ENCODE data around the gene ZNF620.

The ZNF620 gene

GRCh38 chr3:40463579-40463978 lies 42.3 kb upstream of the ZNF620 start:
- no peak overlapping the region for H3K4me3 ChIP-seq (ENCODE audit: low read length)
- TF ChIP-seq CTCF (conservative IDR thresholded peaks at IDR 0.05; ENCODE audit: low read depth, low read length): no peak
- DNase-seq (ENCODE audit: low read depth): no peak

DNA sequence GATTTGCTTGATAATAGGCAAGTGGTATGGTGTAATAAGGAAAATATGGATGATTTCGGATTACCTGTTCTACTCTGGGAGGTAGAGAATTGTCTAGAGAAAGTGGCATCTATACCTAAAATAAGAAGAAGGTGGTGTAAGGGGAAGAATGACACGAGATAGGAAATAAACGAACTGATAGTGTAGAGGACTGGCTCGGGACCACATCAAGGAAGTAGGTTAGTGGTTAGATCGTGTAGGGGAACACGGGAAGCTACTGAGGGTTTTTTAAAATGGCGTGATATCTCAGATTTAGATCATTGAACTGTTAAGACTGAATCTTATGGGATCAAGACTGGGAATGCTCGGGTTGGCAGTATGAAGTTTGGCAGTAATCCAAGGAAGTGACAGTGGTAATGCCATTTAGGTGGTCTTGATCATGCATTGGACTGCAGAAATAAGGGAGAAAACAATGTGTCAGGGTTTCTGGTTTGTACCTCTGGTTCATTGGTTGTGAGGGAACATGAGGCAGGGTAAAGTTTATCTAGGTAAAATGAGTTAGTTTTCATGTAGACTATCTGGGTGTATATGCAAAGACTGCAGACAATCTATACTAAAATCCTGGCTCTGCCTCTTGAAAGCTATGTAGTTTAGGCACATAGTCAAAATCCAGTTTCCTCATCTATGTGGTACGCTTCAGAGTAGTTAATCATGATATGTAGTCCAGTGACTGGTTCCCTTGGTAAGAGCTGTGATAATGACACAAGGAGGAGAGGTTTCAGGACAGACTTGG lies 41.3 kb upstream of the ZNF620 start:
- DNase-seq (ENCODE audit: low read depth): no peak
- no peak overlapping the region for H3K4me3 ChIP-seq (ENCODE audit: low read length)
- no peak for TF ChIP-seq CTCF (conservative IDR thresholded peaks at IDR 0.05; ENCODE audit: low read depth, low read length)

GRCh38 chr3:40465111-40465407 lies 40.8 kb upstream of the ZNF620 start:
- TF ChIP-seq CTCF (conservative IDR thresholded peaks at IDR 0.05; ENCODE audit: low read depth, low read length): no peak
- no peak overlapping the region for H3K4me3 ChIP-seq (ENCODE audit: low read length)
- no peak for DNase-seq (ENCODE audit: low read depth)

DNA sequence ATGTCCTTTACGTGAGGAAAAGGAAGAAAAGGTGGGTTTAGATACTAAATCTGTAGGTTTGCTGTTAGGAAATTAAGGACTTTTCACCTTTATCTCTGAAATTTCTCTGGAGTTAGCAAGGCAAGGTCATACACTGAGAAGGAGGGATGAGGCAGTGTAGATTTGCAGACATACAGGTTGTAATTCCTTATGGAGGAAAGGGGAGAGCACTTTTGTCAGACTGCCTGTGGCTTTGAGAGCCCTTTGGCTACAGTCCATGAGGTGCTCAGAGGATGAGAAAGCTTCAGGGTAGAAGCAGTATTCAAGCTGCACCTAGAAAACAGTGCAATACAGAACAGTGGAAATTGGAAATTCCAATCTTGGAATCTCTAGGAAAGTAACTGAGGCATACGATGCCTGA lies 40.4 kb upstream of the ZNF620 start:
- TF ChIP-seq CTCF (conservative IDR thresholded peaks at IDR 0.05; ENCODE audit: low read depth, low read length): no peak
- DNase-seq (ENCODE audit: low read depth): no peak
- no peak overlapping the region for H3K4me3 ChIP-seq (ENCODE audit: low read length)

DNA sequence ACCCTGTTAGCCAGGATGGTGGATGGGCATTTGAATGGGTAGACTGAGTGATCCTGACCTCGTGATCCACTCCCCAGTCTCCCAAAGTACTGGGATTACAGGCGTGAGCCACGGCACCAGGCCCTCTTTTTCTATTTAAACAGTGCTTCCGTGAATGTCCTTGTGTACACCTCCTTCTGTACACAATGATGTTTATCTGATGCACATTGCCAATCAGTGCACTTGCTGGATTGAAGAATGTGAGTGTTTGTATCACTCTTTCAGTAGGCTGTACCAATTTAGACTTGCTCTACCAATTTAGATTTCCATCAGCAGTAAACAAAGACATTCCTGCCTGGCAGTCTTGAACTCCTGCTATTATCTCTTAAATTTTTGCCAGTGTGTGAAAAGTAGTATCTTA lies 37.8 kb upstream of the ZNF620 start:
- no peak for TF ChIP-seq CTCF (conservative IDR thresholded peaks at IDR 0.05; ENCODE audit: low read depth, low read length)
- no peak for DNase-seq (ENCODE audit: low read depth)
- no peak overlapping the region for H3K4me3 ChIP-seq (ENCODE audit: low read length)

DNA sequence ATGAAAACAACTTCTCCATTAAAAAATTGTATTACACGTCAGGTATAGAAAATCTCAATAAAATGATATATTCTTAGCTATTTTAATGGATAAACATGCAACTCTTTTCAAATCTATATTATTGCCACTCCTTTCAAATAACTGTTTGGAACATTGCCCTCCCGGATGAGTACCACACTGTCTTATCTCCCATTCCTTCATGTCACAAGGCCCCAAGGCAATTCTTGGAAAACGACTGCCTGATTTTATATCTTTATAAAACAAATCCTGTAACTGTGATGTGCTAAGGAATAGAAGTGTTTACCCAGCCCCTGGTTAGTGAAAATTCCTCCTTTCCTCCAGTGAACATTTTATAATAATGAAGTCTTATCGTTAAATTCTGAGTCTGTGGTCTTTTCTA lies 35.1 kb upstream of the ZNF620 start:
- no peak for DNase-seq (ENCODE audit: low read depth)
- TF ChIP-seq CTCF (conservative IDR thresholded peaks at IDR 0.05; ENCODE audit: low read depth, low read length): no peak
- H3K4me3 ChIP-seq (ENCODE audit: low read length): no peak overlapping the region
